Measurements from ENCODE around the gene RMND5B.
A peak's percentile ranks its signal among the peaks of the same experiment; 100 is the strongest.

The RMND5B gene

GRCh38 chr5:178136990-178137389 lies 6.2 kb downstream of the RMND5B start:
- no peak for DNase-seq

GRCh38 chr5:178137991-178138390 lies 7.2 kb downstream of the RMND5B start:
- DNase-seq = no peak

DNA sequence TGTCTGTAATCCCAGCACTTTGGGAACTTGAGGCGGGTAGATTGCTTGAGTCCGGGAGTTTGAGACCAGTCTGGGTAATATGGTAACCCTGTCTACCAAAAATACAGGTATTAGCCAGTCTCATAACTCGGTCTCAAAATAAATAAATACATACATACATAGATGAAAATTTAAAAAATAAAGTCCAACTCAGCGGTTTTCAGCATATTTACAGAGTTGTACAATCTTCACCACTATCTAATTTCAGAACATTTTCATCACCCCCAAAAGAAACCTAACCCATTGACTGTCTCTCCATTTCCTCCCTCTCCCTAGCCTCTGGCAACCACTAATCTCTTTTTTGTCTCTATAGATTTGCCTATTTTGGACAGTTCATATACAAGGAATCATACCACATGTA lies 10.7 kb downstream of the RMND5B start:
- DNase-seq = no peak

DNA sequence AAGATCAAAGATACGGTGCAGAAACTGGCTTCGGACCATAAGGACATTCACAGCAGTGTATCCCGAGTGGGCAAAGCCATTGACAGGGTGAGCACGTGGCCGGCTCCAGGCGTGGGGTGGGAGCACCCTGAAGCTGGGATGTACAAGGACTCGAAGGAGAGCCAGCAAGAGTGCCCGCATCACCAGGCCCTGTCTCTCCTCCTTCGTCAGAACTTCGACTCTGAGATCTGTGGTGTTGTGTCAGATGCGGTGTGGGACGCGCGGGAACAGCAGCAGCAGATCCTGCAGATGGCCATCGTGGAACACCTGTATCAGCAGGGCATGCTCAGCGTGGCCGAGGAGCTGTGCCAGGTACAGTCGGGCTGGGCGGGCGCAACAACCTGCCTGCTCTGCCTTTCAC lies 11.8 kb downstream of the RMND5B start:
- no peak for DNase-seq

DNA sequence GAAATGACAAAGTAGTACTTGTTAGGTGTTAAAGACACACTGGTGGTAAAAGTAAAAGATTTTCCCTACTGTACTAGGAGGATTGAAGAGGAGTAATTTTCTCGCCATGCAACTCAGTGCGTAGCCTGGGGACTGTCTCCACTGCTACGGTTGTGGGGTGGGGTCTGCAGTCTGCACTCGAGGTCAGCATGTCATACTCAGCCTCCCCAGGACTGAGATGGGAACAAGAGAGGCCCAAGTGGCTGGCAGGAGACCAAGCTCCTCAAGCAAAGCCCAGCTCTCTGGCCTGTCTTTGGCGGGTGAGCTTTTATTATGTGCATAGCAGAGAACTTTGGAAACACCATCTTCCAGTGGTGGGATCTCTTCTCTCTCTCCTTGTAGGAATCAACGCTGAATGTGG lies 12.4 kb downstream of the RMND5B start:
- DNase-seq = no peak

DNA sequence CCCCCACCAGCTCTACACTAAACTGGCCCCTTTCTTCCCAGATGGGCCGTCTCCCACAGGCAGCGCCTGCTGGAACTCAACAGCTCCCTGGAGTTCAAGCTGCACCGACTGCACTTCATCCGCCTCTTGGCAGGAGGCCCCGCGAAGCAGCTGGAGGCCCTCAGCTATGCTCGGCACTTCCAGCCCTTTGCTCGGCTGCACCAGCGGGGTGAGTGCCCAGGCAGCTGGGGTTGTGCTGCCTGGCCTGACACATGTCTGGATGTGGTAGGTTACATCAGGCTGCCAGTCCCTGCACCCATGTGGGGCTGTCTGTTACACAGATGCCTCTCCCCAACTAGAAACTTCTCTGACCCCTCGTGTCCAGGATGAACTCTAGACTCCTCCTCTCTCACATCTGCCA lies 13.1 kb downstream of the RMND5B start:
- DNase-seq = no peak

GRCh38 chr5:178145965-178146820 lies 15.4 kb downstream of the RMND5B start:
- DNase-seq = peak; percentile 16 to 29

DNA sequence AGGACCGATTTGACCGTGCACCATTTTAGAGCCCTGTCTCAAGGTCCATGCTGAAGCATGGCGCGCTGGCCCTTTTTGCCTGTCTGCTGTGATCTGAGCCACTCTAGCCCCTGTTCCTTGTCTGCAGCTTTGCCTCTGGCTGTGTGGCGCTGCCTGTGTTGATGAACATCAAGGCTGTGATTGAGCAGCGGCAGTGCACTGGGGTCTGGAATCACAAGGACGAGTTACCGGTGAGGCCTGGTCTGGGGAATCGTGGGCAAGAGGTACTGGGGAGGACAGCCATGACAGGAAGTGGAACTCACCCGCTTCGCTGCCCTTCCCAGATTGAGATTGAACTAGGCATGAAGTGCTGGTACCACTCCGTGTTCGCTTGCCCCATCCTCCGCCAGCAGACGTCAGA lies 16.6 kb downstream of the RMND5B start:
- DNase-seq = no peak

DNA sequence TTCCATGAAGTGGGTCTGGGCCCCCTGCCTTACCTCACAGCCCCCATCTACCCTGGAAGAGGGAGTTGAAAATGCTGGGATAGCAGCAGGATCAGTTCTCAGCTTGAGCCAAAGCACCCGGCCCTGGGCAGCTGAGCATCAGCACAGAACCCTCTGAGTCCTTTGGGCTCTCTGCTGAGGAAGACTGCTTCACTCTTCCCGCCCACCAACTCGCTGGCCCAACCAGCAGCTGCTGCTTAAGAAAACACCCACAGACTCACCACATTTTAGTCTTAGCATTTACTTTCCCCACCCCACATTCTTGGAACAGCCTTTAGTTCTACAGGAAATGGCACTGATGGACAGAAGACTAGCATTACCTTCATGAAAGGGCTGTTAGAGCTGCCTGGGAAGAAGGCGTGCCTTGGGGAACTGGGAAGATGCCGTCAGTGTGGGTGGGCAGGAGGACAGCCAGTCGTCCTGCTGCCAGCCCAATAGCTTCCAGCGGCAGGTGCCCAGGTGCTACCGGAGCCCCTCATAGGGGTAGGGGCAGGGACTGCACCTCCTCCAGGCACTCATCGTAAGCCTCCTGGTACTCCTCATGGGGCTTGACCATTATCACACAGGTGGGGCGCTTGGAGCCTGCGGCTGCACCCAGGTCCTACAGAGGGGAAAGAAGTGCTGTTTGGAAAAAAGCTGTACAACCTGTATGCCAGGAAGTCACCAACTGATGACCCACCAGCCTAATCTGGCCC lies 18.6 kb downstream of the RMND5B start:
- no peak for DNase-seq

GRCh38 chr5:178150977-178151734 lies 20.3 kb downstream of the RMND5B start:
- DNase-seq = no peak

GRCh38 chr5:178152491-178153444 lies 22.0 kb downstream of the RMND5B start:
- no peak for DNase-seq

- DNase-seq = peak; percentile 92
Measured at GRCh38 chr5:178153530-178154340, 22.9 kb downstream of the RMND5B start, which contains the start of gene NHP2. Gene NHP2, minus strand, starts transcription at chr5:178153885. Its CDS starts 68 bp downstream, at chr5:178153817.

- DNase-seq = no peak
Measured at GRCh38 chr5:178155065-178155464, 24.3 kb downstream of the RMND5B start.

GRCh38 chr5:178160176-178160575 lies 29.4 kb downstream of the RMND5B start:
- no peak for DNase-seq

- no peak for DNase-seq
Measured at GRCh38 chr5:178162481-178162880, 31.7 kb downstream of the RMND5B start.

- DNase-seq = peak; percentile 39 to 64
Measured at GRCh38 chr5:178163772-178164735, 33.2 kb downstream of the RMND5B start.

DNA sequence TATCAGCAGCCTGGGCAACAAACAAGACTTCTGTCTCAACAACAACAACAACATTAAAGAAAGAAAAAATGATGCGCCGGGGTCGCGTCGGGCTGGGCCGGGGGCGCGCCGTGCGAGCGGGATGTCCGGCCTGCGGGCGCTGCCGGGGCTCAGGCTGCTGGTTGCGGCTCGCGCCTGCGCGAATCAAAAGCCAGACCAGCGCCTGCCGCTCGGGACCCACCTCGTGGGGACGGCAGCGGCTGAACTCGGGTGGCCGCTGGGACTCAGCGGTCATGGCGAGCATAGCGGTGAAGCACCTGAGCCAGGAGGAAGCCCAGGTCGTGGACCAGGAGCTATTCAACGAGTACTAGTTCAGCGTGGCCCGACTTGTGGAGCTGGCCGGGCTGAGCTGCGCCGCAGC lies 34.8 kb downstream of the RMND5B start:
- DNase-seq = no peak

GRCh38 chr5:178170455-178170854 lies 39.6 kb downstream of the RMND5B start:
- no peak for DNase-seq

DNA sequence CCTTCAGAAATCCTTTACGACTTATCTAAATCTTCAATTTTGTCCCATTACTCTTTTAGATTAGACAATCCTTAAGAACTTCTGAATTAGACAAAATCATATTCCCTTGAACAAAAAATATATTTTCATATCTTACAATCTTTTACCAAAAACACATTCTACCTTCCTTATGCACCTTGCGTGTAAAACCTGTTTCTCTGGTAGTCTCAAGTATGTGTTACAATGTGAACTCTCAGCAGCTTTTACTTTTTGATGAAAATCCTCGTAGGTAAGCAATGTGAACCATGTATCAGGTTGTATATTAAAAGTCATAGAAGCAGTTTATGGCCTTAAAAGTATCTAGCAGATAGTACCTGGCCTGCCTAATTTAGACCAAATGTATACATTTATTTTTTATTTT lies 43.6 kb downstream of the RMND5B start:
- no peak for DNase-seq

DNA sequence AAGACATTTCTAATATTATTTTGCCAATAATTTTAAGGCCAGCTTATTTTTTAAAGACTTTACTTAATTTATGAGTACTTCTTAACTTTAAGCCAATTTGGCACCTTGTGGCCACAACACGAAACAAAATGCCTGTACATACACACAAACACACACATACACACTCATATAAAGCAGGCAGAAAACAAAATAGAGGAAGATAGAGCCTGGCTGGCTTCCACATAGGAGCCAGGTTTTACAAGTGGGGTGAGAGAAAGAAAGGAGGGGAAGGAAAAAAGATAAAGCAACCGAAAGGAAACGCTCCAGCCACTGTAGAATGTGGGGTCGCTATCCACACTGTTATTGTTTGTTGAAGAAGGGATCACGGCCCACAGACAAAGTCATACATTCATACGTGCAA lies 46.0 kb downstream of the RMND5B start:
- no peak for DNase-seq

All from NCI-H1930 (cell line).